K562 (cell line): ENCODE data around the gene CABLES1. TPM values are rescaled to one million over a fixed set of nuclear protein-coding genes. Genes with fewer than 3 reads are reported as not detected.

Experiments used
- ATF7 ChIP-seq: fragments of 450-650 bp; IDR thresholded peaks from 2 replicates; pipeline ENCODE4 v1.7.1; 2014; ENCODE audit warnings: mild to moderate bottlenecking, moderate library complexity
- CAMTA2 ChIP-seq: fragments of 250-450 bp; sonication (Bioruptor Pico); conservative IDR thresholded peaks from 2 replicates; pipeline ENCODE4 v1.5.1; 2022
- E2F6 ChIP-seq, 2 experiments: IDR thresholded peaks; 2 replicates each; pipeline ENCODE4 v1.6.1; 2011; ENCODE audit warnings: borderline replicate concordance in 1 of 2, control low read depth in 1 of 2, low read depth in 1 of 2, low read length in 1 of 2, mild to moderate bottlenecking in 1 of 2, mixed read lengths in 1 of 2, moderate library complexity in 1 of 2; ENCODE audit not compliant: insufficient read depth in 1 of 2, insufficient read length in 1 of 2, poor library complexity in 1 of 2, severe bottlenecking in 1 of 2; ENCODE audit errors: extremely low read depth in 1 of 2
- HINFP ChIP-seq: fragments of 450-650 bp; conservative IDR thresholded peaks from 2 replicates; pipeline ENCODE4 v1.6.1; 2016; ENCODE audit warnings: missing genetic modification characterization, low read depth, mild to moderate bottlenecking, control low read depth, missing compliant biosample characterization
- ILK ChIP-seq: fragments of 450-650 bp; IDR thresholded peaks from 2 replicates; pipeline ENCODE4 v1.6.1; 2016; ENCODE audit warnings: missing genetic modification characterization, low read depth, mild to moderate bottlenecking, missing compliant biosample characterization, moderate library complexity, borderline replicate concordance
- L3MBTL2 ChIP-seq: fragments of 450-650 bp; IDR thresholded peaks from 2 replicates; pipeline ENCODE4 v1.6.1; 2016; ENCODE audit warnings: mild to moderate bottlenecking, moderate library complexity
- MAFG ChIP-seq: fragments of 450-650 bp; conservative IDR thresholded peaks from 2 replicates; pipeline ENCODE4 v1.6.1; 2016; ENCODE audit warnings: missing genetic modification characterization, missing compliant biosample characterization
- ZFX ChIP-seq: sonication (generic); formaldehyde crosslinking; IDR thresholded peaks from 2 replicates; pipeline ENCODE4 v1.8.0; 2022; ENCODE audit warnings: mild to moderate bottlenecking, missing genetic modification reagents, moderate library complexity
- ZNF23 ChIP-seq: fragments of 250-450 bp; sonication (Bioruptor Pico); IDR thresholded peaks from 2 replicates; pipeline ENCODE4 v1.4.0; 2020; ENCODE audit warnings: mild to moderate bottlenecking
- ZNF316 ChIP-seq: fragments of 450-650 bp; IDR thresholded peaks from 2 replicates; pipeline ENCODE4 v1.6.1; 2016
- ZNF57 ChIP-seq: fragments of 450-650 bp; formaldehyde crosslinking; IDR thresholded peaks from 2 replicates; pipeline ENCODE4 v1.4.0; 2020; ENCODE audit warnings: mild to moderate bottlenecking, moderate library complexity
- ZNF766 ChIP-seq: fragments of 200-800 bp; sonication (Bioruptor generic); conservative IDR thresholded peaks from 2 replicates; pipeline ENCODE4 v1.6.1; 2016; ENCODE audit warnings: missing genetic modification characterization, missing compliant biosample characterization
- ZZZ3 ChIP-seq: fragments of 450-650 bp; IDR thresholded peaks from 2 replicates; pipeline ENCODE4 v1.6.1; 2016; ENCODE audit warnings: antibody characterized with exemption, mild to moderate bottlenecking, moderate library complexity
- polyA plus RNA-seq, 8 experiments: library from polyadenylated mRNA; depleted of rRNA in 4 of 8; stranded (reverse) in 5 of 8; unstranded in 3 of 8; fragments of >200 nt; fragmentation: Nextera tagmentation in 2 of 8; fragmentation: Illumina TruSeq in 1 of 8; extraction: Ambion mirVana in 2 of 8; extraction: Trizol in 1 of 8; gene quantifications; 2 replicates each; pipeline versions ENCODE4 v1.2.1 to v1.2.3, GENCODE V29; 2011 to 2014; ENCODE audit warnings: inconsistent platforms in 1 of 8, missing spikeins in 1 of 8
- total RNA-seq, 7 experiments: library from RNA; depleted of rRNA in 6 of 7; stranded (reverse); fragments of >200 nt in 6 of 7; fragmentation: Illumina TruSeq in 2 of 7; extraction: Trizol in 2 of 7; gene quantifications; 2 replicates each; pipeline versions ENCODE4 v1.2.1 to v1.2.3, GENCODE V29; 2011 to 2021; ENCODE audit warnings: low replicate concordance in 1 of 7
- TF ChIP-seq, protein P1 (sequence below): fragments of 250-450 bp; sonication (Bioruptor Pico); IDR thresholded peaks from 2 replicates; pipeline ENCODE4 v1.4.0; 2020; ENCODE audit warnings: mild to moderate bottlenecking, moderate library complexity
- TF ChIP-seq, protein P2 (sequence below): fragments of 450-650 bp; IDR thresholded peaks from 2 replicates; pipeline ENCODE4 v1.7.1; 2018; ENCODE audit warnings: mild to moderate bottlenecking, low read depth; ENCODE audit not compliant: partially characterized antibody
- TF ChIP-seq, protein P3 (sequence below): fragments of 250-450 bp; sonication (Bioruptor Pico); IDR thresholded peaks from 2 replicates; pipeline ENCODE4 v1.8.0; 2021; ENCODE audit warnings: mild to moderate bottlenecking, moderate library complexity

CABLES1 gene
- total and polyA plus RNA-seq, 9 of the 15 experiments (the other 6 are each of a cell fraction or from before 2014, with no cell fraction given), result 0.04 to 0.10 (median 0.06) TPM; not detected in 3

DNA sequence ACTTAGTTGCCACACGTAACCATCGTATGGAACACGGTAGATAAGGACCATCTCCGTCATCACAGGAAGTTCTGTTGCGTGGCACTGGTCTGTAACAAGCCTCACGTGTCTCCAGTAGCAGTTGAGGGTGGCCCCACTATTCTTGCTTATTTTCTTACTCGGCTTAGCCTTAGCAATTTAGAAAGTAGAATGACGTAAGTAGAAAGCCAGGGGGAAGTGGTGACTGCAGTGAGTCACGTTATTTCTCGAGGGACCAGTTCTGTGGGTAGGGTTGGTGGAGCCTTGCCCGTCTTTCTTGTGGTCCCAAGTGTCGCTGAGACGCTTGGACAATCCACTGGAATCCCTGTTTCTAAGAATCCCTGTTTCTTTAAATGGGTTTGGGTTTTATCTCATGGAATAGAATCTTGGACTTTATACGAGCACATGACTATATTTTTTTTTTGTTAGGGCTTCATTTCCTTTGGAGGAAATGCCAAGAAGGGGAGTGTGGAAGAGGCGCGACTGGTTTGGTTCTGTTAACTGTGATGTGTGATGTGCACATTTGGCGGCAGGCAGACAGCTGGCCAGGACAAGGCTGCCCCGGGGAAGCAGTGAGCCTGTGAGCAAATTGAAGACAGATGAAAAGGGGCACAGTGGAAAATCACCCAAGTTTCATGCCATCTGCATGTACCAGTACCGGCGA lies 96.2 kb downstream of the CABLES1 start (continued):
- TF ChIP-seq, protein P1, sequence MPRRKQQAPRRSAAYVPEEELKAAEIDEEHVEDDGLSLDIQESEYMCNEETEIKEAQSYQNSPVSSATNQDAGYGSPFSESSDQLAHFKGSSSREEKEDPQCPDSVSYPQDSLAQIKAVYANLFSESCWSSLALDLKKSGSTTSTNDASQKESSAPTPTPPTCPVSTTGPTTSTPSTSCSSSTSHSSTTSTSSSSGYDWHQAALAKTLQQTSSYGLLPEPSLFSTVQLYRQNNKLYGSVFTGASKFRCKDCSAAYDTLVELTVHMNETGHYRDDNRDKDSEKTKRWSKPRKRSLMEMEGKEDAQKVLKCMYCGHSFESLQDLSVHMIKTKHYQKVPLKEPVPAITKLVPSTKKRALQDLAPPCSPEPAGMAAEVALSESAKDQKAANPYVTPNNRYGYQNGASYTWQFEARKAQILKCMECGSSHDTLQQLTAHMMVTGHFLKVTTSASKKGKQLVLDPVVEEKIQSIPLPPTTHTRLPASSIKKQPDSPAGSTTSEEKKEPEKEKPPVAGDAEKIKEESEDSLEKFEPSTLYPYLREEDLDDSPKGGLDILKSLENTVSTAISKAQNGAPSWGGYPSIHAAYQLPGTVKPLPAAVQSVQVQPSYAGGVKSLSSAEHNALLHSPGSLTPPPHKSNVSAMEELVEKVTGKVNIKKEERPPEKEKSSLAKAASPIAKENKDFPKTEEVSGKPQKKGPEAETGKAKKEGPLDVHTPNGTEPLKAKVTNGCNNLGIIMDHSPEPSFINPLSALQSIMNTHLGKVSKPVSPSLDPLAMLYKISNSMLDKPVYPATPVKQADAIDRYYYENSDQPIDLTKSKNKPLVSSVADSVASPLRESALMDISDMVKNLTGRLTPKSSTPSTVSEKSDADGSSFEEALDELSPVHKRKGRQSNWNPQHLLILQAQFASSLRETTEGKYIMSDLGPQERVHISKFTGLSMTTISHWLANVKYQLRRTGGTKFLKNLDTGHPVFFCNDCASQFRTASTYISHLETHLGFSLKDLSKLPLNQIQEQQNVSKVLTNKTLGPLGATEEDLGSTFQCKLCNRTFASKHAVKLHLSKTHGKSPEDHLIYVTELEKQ (CRISPR knock-in tag), result no peak
- TF ChIP-seq MAFG (no peak), L3MBTL2 (peak; percentile 90), ZNF57 (no peak), ILK (tag) (no peak), CAMTA2 (CRISPR knock-in tag) (no peak), ZFX (CRISPR knock-in tag) (no peak), ZNF23 (CRISPR knock-in tag) (no peak), ZZZ3 (no peak), HINFP (tag) (no peak), ATF7 (peak; percentile 86), ZNF316 (no peak), ZNF766 (CRISPR knock-in tag) (0 out of 2 replicates have a peak, but pooled peaks have one; percentile 41), E2F6 (IDR thresholded peaks at IDR 0.05; ENCODE audit: borderline replicate concordance in 1 of 2, extremely low read depth in 1 of 2, insufficient read depth in 1 of 2, insufficient read length in 1 of 2, low read depth in 1 of 2, low read length in 1 of 2, poor library complexity in 1 of 2, severe bottlenecking in 1 of 2) (peak; percentile 15 to 65)
- TF ChIP-seq, protein P2, sequence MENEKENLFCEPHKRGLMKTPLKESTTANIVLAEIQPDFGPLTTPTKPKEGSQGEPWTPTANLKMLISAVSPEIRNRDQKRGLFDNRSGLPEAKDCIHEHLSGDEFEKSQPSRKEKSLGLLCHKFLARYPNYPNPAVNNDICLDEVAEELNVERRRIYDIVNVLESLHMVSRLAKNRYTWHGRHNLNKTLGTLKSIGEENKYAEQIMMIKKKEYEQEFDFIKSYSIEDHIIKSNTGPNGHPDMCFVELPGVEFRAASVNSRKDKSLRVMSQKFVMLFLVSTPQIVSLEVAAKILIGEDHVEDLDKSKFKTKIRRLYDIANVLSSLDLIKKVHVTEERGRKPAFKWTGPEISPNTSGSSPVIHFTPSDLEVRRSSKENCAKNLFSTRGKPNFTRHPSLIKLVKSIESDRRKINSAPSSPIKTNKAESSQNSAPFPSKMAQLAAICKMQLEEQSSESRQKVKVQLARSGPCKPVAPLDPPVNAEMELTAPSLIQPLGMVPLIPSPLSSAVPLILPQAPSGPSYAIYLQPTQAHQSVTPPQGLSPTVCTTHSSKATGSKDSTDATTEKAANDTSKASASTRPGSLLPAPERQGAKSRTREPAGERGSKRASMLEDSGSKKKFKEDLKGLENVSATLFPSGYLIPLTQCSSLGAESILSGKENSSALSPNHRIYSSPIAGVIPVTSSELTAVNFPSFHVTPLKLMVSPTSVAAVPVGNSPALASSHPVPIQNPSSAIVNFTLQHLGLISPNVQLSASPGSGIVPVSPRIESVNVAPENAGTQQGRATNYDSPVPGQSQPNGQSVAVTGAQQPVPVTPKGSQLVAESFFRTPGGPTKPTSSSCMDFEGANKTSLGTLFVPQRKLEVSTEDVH, result no peak
- TF ChIP-seq, protein P3, sequence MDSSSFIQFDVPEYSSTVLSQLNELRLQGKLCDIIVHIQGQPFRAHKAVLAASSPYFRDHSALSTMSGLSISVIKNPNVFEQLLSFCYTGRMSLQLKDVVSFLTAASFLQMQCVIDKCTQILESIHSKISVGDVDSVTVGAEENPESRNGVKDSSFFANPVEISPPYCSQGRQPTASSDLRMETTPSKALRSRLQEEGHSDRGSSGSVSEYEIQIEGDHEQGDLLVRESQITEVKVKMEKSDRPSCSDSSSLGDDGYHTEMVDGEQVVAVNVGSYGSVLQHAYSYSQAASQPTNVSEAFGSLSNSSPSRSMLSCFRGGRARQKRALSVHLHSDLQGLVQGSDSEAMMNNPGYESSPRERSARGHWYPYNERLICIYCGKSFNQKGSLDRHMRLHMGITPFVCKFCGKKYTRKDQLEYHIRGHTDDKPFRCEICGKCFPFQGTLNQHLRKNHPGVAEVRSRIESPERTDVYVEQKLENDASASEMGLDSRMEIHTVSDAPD, result no peak
